ENCODE measurements around the gene TTC9B.
"Not testable (repeated sequence)": the region's sequence is repeated elsewhere in the genome, so short reads cannot be mapped to it uniquely, and the experiment has no call there.

The TTC9B gene

DNA sequence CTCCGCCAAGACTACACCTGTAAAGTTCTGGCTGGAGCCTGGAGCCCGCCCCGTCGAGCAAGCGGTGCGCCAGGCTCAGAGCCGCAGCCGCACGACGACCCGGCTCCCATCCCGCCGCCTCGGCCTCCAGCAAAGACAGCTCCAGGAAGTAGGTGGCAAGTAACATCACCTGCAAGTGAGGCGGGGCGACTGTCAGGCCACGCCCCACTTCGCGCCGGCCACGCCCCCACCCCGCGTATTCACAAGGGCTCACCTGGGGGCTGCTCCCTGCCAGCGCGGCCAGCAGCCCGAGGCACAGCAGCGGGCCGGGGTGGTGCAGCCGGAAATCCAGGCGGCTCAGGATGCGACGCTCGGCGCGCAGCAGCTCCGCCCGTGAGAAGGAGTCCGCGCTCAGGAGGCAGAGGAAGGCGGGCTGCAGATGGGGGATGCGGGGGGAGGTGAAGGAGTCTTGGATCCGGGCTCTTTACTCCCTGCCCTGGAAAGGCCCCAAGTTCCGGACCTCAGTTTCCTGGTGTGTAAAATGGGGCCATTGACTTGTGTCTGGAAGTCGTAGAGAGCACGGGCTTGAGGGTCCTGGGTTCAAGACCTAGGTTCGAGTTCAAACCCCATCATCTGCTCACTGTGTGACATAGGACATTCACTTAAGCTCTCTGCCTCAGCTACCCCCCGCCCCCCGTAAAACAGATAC lies 5.1 kb upstream of the TTC9B start:
- Histone ChIP-seq H3K9ac (ENCODE audit: low read length in 2 of 2) (no peak overlapping the region), H3K4me3 (ENCODE audit: low read length in 2 of 2) (no peak overlapping the region), H3K4me1 (ENCODE audit: control insufficient read depth, insufficient read depth, low read length) (peaks cover 15% of the 10 kb centered on the region)

DNA sequence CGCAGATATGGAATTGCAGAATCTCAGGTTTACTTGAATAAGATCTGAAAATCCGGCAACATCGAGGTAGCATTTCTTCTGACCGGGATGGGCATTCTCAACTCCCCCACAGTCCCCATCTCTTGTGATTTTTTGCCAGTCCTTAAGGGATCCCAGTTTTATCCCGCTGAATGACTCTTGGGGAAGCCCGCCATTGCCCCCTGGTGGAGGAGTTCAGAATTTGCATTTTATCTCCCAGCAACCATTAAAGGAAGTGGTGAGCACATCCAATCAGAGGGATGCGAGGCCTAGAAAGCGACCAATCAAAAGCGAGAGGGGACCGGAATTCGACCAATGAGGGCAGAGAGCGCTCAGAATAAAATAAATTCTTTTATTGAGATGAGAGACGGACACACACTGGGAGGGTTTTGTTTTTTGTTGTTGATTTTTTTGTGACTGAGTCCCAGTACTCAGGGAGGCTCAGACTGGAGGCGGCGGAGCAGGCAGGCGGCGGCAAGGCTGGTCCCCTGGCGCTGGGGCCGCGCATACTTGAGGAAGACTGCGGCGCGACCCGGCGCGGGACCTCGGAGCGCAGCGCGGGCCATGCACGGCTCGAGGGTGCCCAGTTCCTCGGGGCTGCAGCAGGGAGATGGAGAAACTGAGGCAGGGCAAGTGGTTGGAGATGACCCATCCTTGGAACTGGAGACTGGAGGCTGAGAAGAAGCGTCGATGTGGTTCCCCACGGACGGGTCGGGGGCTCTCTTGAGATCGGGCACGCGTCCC lies 3.9 kb upstream of the TTC9B start:
- Histone ChIP-seq H3K27ac (ENCODE audit: low read length) (no peak overlapping the region), H3K9me3 (ENCODE audit: control insufficient read depth in 2 of 2, low read length in 2 of 2) (no peaks in the 10 kb centered on the region), H3K4me3 (ENCODE audit: low read length in 2 of 2) (no peak overlapping the region), H3K9ac (ENCODE audit: low read length in 2 of 2) (no peak overlapping the region), H3K27me3 (ENCODE audit: control insufficient read depth in 1 of 2, insufficient read depth in 2 of 2, low read length in 2 of 2) (peaks cover 59 to 72% of the 10 kb centered on the region in 2 donors), H3K36me3 (ENCODE audit: control insufficient read depth in 2 of 2, insufficient read depth in 2 of 2, low read length in 2 of 2) (no peaks in the 10 kb centered on the region), H3K4me1 (ENCODE audit: control insufficient read depth, insufficient read depth, low read length) (peaks cover 17% of the 10 kb centered on the region)

More for the DNA sequence above, 5.1 kb upstream of the TTC9B start:
- H3K27ac ChIP-seq (ENCODE audit: low read length) = no peak overlapping the region
- no peaks in the 10 kb centered on the region for H3K9me3 ChIP-seq (ENCODE audit: control insufficient read depth in 2 of 2, low read length in 2 of 2)
- H3K27me3 ChIP-seq (ENCODE audit: control insufficient read depth in 1 of 2, insufficient read depth in 2 of 2, low read length in 2 of 2) = peaks cover 52 to 59% of the 10 kb centered on the region in 2 donors
- no peaks in the 10 kb centered on the region for H3K36me3 ChIP-seq (ENCODE audit: control insufficient read depth in 2 of 2, insufficient read depth in 2 of 2, low read length in 2 of 2)

DNA sequence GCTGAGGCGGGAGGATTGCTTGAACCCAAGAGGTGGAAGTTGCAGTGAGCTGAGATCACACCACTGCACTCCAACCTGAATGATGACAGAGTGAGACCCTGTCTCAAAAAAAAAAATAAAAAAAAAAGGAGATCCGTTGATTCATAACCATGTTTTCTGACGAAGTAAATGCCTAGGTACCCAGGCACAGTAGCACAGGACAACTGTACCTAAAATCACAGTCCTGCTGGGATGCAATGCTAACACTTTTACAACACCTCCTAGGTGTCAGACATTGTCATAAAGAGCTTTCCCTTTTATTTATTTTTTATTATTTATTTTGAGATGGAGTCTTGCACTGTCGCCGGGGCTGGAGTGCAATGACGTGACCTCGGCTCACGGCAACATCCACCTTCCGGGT lies 2.5 kb upstream of the TTC9B start:
- Histone ChIP-seq H3K36me3 (ENCODE audit: control insufficient read depth in 2 of 2, insufficient read depth in 2 of 2, low read length in 2 of 2) (no peaks in the 10 kb centered on the region), H3K9me3 (ENCODE audit: control insufficient read depth in 2 of 2, low read length in 2 of 2) (no peaks in the 10 kb centered on the region), H3K4me3 (ENCODE audit: low read length in 2 of 2) (no peak overlapping the region), H3K27ac (ENCODE audit: low read length) (no peak overlapping the region), H3K9ac (ENCODE audit: low read length in 2 of 2) (no peak overlapping the region), H3K27me3 (ENCODE audit: control insufficient read depth in 1 of 2, insufficient read depth in 2 of 2, low read length in 2 of 2) (peaks cover 59 to 72% of the 10 kb centered on the region in 2 donors), H3K4me1 (ENCODE audit: control insufficient read depth, insufficient read depth, low read length) (peaks cover 8% of the 10 kb centered on the region)

DNA sequence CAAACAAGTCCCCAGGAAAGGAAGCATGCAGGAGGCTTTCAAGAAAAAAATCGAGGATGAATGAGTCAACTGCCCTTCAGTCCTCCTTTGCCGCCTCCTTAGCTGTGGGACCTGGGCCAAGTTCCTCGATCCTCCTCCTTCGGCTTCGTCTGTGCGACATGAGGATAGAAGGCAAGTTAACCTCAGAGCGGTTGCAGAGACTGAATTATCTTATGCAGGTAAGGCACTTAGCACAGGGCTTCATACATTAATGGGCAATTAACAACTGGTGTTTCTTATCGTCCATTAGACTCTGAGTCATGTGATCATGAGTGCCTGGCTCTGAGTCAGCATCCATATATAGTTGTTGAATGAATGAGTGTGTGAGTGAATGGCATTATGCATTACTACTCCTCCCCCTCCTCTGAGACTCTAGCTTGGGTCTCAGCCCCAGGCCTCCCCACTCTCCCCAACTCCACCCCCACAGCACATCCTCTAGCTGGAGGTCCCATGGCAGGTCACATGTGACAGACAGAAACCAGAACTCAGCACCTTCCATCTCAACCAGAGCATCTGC lies 1.6 kb upstream of the TTC9B start:
- Histone ChIP-seq H3K27ac (ENCODE audit: low read length) (no peak overlapping the region), H3K27me3 (ENCODE audit: control insufficient read depth in 1 of 2, insufficient read depth in 2 of 2, low read length in 2 of 2) (peaks cover 54 to 65% of the 10 kb centered on the region in 2 donors), H3K36me3 (ENCODE audit: control insufficient read depth in 2 of 2, insufficient read depth in 2 of 2, low read length in 2 of 2) (no peaks in the 10 kb centered on the region), H3K9me3 (ENCODE audit: control insufficient read depth in 2 of 2, low read length in 2 of 2) (no peaks in the 10 kb centered on the region), H3K9ac (ENCODE audit: low read length in 2 of 2) (no peak overlapping the region), H3K4me1 (ENCODE audit: control insufficient read depth, insufficient read depth, low read length) (peaks cover 7% of the 10 kb centered on the region), H3K4me3 (ENCODE audit: low read length in 2 of 2) (no peak overlapping the region)

DNA sequence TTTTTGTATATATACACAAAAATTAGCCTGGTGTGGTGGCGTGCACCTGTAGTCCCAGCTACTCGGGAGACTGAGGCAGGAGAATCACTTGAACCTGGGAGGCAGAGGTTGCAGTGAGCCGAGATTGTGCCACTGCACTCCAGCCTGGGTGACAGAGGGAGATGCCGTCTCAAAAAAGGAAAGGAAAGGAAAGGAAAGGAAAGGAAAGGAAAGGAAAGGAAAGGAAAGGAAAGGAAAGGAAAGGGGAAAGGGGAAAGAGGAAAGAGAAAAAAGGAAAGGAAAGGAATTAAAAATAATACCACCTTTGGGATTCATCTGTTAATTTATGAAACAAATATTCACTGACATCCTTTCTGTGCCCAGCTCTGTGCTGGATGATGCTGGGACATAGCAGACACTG lies 845 bp upstream of the TTC9B start:
- H3K9ac ChIP-seq (ENCODE audit: low read length in 2 of 2); H3K4me1 ChIP-seq (ENCODE audit: control insufficient read depth, insufficient read depth, low read length); H3K4me3 ChIP-seq (ENCODE audit: low read length in 2 of 2); H3K9me3 ChIP-seq (ENCODE audit: control insufficient read depth in 2 of 2, low read length in 2 of 2); H3K27ac ChIP-seq (ENCODE audit: low read length); H3K36me3 ChIP-seq (ENCODE audit: control insufficient read depth in 2 of 2, insufficient read depth in 2 of 2, low read length in 2 of 2): not testable (repeated sequence)
- H3K27me3 ChIP-seq (ENCODE audit: control insufficient read depth in 1 of 2, insufficient read depth in 2 of 2, low read length in 2 of 2) = peaks cover 46 to 57% of the 10 kb centered on the region in 2 donors

DNA sequence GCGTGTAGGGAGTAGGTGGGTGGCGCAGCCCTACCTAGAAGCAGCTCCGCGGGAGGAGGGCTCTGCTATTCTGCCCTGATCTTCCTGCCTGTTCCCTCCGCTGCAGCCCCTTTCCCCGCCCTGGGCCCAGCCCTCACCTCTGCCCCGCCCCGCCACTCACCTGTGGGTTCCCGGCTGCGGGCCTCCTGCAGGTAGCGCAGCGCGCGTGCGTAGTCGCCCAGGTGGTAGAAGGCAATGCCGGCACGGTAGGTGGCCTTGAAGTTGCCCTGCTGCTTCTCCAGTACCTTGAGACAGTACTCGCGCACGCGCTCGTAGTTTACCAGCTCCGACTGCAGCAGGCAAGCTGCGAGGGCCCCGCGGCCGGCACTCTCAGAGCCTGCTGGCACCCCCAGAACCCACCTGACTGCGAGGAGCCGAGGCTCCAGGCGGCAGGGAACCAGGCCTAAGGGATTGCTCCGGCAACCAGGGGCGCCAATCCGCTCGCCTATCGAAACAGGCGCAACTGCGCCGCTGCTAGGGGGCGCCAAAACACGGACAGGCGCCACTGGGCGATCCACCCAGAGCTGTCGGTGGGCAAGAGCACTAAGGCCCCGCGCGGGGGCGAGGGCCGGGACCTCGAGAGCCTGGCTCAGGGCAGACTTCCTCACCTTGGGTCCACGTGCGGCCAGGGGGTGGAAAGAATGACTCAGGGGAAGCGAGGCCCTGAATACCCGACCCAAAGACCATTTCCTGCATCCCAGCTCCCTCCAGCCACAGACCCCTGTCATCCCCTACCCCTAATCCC lies 965 bp downstream of the TTC9B start:
- H3K36me3 ChIP-seq (ENCODE audit: control insufficient read depth in 2 of 2, insufficient read depth in 2 of 2, low read length in 2 of 2) = no peaks in the 10 kb centered on the region
- no peak overlapping the region for H3K9ac ChIP-seq (ENCODE audit: low read length in 2 of 2)
- no peak overlapping the region for H3K27ac ChIP-seq (ENCODE audit: low read length)
- peaks cover 35 to 43% of the 10 kb centered on the region in 2 donors for H3K27me3 ChIP-seq (ENCODE audit: control insufficient read depth in 1 of 2, insufficient read depth in 2 of 2, low read length in 2 of 2)
- no peak overlapping the region for H3K4me3 ChIP-seq (ENCODE audit: low read length in 2 of 2)
- peaks cover 4% of the 10 kb centered on the region for H3K4me1 ChIP-seq (ENCODE audit: control insufficient read depth, insufficient read depth, low read length)
- no peaks in the 10 kb centered on the region for H3K9me3 ChIP-seq (ENCODE audit: control insufficient read depth in 2 of 2, low read length in 2 of 2)

DNA sequence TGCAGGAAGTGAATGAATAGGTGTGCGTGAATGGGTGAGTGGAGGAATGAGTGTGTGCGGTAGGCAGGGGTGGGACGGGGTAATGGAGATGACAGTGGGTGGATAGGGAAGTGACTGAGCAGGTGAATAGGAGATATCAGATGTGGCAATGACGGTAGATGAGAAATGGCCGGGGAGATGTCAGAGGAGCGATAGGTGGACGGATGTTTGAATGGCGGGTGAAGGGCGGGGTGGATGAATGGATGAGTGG lies 1.5 kb downstream of the TTC9B start:
- Histone ChIP-seq H3K27ac (ENCODE audit: low read length) (no peak overlapping the region), H3K4me3 (ENCODE audit: low read length in 2 of 2) (no peak overlapping the region), H3K27me3 (ENCODE audit: control insufficient read depth in 1 of 2, insufficient read depth in 2 of 2, low read length in 2 of 2) (peaks cover 35 to 43% of the 10 kb centered on the region in 2 donors), H3K9ac (ENCODE audit: low read length in 2 of 2) (no peak overlapping the region), H3K36me3 (ENCODE audit: control insufficient read depth in 2 of 2, insufficient read depth in 2 of 2, low read length in 2 of 2) (no peaks in the 10 kb centered on the region), H3K4me1 (ENCODE audit: control insufficient read depth, insufficient read depth, low read length) (peaks cover 4% of the 10 kb centered on the region), H3K9me3 (ENCODE audit: control insufficient read depth in 2 of 2, low read length in 2 of 2) (no peaks in the 10 kb centered on the region)

DNA sequence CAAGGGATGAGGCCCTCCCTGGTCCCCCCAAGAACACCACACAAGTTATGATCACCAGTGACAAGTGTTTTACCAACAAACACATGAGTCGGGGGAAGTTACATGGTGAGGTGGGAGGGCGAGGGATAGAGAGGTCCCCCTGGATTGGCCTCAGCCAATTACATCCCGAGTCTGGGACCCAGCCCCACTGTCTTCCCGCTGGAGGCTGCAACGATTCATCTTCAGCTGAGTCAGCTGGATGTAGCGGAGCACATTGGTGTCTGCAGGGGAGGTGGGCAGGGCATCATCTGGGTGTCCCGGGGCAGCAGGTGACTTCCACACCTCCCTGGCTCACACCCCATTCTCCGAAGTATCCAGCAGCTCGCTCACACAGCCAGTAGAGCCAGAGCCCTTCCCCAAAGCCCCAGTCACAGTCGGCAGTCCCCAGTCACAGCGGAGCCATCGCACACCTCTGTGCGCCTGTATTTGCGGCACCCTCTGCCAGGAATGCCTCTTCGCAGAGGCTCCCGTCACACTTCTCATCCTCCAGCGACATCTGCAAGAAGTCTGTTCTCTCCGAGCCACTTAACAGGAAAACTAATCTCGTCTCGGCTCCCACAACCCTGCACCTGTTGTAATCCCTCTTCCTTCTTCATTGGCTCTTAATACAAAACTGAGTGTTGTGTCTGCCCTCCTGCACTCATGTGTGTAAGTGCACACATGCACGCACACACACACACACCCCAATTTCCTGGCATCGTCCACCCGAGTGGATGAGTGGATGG lies 2.0 kb downstream of the TTC9B start:
- no peak overlapping the region for H3K4me3 ChIP-seq (ENCODE audit: low read length in 2 of 2)
- no peak overlapping the region for H3K27ac ChIP-seq (ENCODE audit: low read length)
- no peaks in the 10 kb centered on the region for H3K36me3 ChIP-seq (ENCODE audit: control insufficient read depth in 2 of 2, insufficient read depth in 2 of 2, low read length in 2 of 2)
- H3K9ac ChIP-seq (ENCODE audit: low read length in 2 of 2) = no peak overlapping the region
- peaks cover 4% of the 10 kb centered on the region for H3K4me1 ChIP-seq (ENCODE audit: control insufficient read depth, insufficient read depth, low read length)
- H3K27me3 ChIP-seq (ENCODE audit: control insufficient read depth in 1 of 2, insufficient read depth in 2 of 2, low read length in 2 of 2) = peaks cover 35 to 43% of the 10 kb centered on the region in 2 donors
- no peaks in the 10 kb centered on the region for H3K9me3 ChIP-seq (ENCODE audit: control insufficient read depth in 2 of 2, low read length in 2 of 2)

DNA sequence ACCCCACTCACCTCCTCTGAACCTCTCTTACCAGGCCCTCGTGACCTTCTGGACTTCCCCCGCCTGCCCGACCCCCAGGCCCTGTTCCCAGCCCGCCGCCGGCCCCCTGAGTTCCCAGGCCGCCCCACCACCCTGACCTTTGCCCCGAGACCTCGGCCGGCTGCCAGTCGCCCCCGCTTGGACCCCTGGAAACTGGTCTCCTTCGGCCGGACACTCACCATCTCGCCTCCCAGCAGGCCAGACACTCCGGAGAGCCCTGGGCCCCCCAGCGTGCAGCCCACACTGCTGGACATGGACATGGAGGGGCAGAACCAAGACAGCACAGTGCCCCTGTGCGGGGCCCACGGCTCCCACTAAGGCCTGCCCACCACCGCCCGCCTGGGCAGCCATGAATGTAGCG lies 3.2 kb downstream of the TTC9B start:
- H3K36me3 ChIP-seq (ENCODE audit: control insufficient read depth in 2 of 2, insufficient read depth in 2 of 2, low read length in 2 of 2) = peaks cover 5% of the 10 kb centered on the region in 2 donors

DNA sequence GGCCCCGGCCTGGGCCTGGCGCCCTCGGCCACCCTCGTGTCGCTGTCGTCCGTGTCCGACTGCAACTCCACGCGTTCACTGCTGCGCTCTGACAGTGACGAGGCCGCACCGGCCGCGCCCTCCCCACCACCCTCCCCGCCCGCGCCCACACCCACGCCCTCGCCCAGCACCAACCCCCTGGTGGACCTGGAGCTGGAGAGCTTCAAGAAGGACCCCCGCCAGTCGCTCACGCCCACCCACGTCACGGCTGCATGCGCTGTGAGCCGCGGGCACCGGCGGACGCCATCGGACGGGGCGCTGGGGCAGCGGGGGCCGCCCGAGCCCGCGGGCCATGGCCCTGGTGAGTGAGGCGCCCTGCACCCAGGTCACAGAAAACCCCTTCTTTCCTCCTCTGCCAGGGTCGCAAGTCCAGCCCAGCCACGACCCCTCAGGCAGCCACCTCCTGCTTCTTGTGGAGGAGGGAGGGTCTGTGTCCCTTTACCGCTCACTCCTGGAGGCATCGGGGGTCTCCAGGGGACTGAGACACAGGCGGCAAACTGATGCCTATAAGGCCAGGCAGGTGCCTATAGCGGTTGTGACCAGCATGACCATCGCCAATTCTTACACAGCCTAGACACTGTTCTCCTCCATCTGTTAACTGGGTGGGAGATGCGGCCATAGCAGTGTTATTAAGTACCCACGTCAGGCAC lies 4.2 kb downstream of the TTC9B start:
- H3K9me3 ChIP-seq (ENCODE audit: control insufficient read depth in 2 of 2, low read length in 2 of 2) = no peaks in the 10 kb centered on the region
- peaks cover 5 to 9% of the 10 kb centered on the region in 2 donors for H3K36me3 ChIP-seq (ENCODE audit: control insufficient read depth in 2 of 2, insufficient read depth in 2 of 2, low read length in 2 of 2)
- no peak overlapping the region for H3K9ac ChIP-seq (ENCODE audit: low read length in 2 of 2)
- H3K27me3 ChIP-seq (ENCODE audit: control insufficient read depth in 1 of 2, insufficient read depth in 2 of 2, low read length in 2 of 2) = peaks cover 22 to 32% of the 10 kb centered on the region in 2 donors
- no peak overlapping the region for H3K4me3 ChIP-seq (ENCODE audit: low read length in 2 of 2)
- H3K4me1 ChIP-seq (ENCODE audit: control insufficient read depth, insufficient read depth, low read length) = peaks cover 4% of the 10 kb centered on the region
- H3K27ac ChIP-seq (ENCODE audit: low read length) = no peak overlapping the region

More for the DNA sequence above, 3.2 kb downstream of the TTC9B start:
- peaks cover 31 to 37% of the 10 kb centered on the region in 2 donors for H3K27me3 ChIP-seq (ENCODE audit: control insufficient read depth in 1 of 2, insufficient read depth in 2 of 2, low read length in 2 of 2)
- no peak overlapping the region for H3K27ac ChIP-seq (ENCODE audit: low read length)
- H3K9me3 ChIP-seq (ENCODE audit: control insufficient read depth in 2 of 2, low read length in 2 of 2) = no peaks in the 10 kb centered on the region
- no peak overlapping the region for H3K9ac ChIP-seq (ENCODE audit: low read length in 2 of 2)
- peaks cover 4% of the 10 kb centered on the region for H3K4me1 ChIP-seq (ENCODE audit: control insufficient read depth, insufficient read depth, low read length)
- no peak overlapping the region for H3K4me3 ChIP-seq (ENCODE audit: low read length in 2 of 2)
